Measurements from ENCODE around the gene SLC25A18.
A peak's percentile ranks its signal among the peaks of the same experiment; 100 is the strongest.

SLC25A18 gene

DNA sequence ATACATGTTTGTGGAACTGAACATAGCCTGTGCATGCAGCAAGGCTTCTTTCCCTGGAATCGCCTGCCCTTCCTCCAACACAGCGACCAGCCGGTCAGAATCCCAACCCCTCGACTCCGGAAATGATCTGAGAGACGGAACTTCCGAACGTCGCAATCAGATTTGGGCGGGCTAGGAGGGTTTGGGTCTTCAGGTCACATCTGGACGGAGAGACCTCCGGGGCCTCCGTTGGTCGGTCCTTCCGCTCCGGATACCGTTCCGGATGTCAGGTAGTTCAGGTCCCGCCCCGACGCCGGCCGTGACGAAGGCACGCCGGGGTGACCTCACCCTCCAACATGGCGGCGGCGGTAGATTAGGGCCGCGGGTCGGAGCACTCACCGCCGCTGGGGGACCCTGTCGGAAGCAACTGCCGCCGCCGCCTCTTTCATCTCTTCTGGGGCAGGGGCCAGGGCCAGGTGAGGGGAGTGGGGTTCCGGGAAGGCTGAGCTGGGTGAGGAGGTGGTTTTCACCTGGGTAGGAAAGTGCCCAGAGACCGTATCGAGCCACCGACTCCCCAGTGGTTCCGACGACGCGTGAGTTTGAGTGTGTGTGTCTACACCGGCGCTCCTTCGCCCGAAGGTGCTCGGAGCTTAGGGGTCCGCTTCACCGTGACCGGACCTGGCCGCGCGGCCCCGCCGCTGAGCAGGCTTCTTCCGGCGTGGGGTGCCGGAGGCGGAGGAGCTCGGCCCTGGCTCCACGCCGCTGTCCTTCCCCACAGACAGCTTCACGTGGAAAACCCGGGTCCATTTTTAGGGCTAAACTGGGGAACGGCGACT lies 75.3 kb downstream of the SLC25A18 start, which contains the start of gene BCL2L13:
Gene BCL2L13, plus strand, starts transcription at position 326 of the 815 bp plus-strand sequence. CDS start 16,955 bp downstream, outside the sequence.
- in situ Hi-C loops (cut with MboI; ENCODE audit: low pct_unique_long_range_greater_than_20kb, low sequenced_read_pairs) = no loop called here
- peak; percentile 94 for DNase-seq

DNA sequence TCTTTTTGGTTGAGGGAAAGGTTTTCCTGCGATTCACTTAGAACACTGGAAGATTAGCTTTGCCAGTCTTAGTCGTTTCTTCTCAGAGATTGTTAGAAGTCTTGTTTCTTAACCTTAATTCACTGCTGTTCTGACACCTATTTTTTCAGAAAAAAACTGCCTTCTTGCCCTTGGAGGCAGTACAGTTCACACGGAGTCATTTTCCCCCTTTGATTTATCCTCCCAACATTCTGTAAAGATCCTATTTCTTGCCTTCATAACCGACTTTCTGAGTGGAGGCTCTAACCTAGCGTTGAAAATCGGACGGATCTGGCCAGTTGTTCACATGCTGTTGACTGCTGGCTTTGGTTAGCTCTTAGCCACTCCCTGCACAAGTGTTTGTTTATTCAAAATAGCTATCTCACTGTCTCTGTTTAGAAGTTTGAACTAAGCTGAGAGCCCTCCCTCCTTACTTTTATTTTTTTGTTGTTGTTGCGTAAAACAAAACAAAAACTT lies 76.0 kb downstream of the SLC25A18 start:
- in situ Hi-C loops (cut with MboI; ENCODE audit: low pct_unique_long_range_greater_than_20kb, low sequenced_read_pairs) = no loop called here
- peak; percentile 41 for DNase-seq

Measured in KBM-7 (cell line).